NCI-H774 (cell line): Measurements from ENCODE around the gene PYGO2.

Experiments
- DNase-seq: peaks from one replicate; lab custom pipeline; 2025; lab: John Stamatoyannopoulos, UW

The PYGO2 gene

DNA sequence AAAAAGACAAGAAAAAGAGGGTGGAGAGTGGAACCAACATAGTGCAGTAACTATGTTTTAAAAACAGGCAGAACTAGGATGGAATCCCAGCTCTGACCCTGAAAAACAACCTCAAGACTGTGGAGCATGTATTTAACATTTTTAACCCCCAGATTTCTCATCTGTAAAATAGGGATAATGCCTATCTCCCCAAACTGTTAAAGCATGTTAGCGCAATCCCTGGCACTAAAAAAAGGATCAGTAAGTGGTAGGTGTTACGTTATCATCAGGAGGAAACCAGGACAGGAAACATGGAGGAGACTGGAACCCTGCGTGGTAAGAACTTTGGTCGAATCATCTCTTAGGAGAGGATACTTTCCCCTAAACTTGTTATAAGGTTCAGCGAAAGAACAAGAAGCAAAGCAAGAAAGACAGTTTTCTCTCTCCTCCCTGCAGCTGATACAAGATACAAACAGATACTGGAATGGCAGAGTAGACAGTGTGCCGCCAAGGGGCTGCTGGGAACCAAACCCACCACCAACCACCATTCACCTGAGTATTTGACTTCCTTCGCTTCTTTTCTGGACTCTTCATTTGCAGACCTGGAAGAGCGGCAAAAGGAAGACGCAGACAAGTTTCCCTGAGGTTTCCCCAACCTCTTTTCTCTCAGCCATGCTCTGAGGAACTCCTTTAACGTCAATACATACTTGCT lies 991 bp downstream of the PYGO2 start:
- no peak for DNase-seq

GRCh38 chr1:154959426-154959780 lies 2.2 kb downstream of the PYGO2 start:
- no peak for DNase-seq

- DNase-seq: no peak
These were observed 2.7 kb downstream of the PYGO2 start for GRCh38 chr1:154958681-154959425.

DNA sequence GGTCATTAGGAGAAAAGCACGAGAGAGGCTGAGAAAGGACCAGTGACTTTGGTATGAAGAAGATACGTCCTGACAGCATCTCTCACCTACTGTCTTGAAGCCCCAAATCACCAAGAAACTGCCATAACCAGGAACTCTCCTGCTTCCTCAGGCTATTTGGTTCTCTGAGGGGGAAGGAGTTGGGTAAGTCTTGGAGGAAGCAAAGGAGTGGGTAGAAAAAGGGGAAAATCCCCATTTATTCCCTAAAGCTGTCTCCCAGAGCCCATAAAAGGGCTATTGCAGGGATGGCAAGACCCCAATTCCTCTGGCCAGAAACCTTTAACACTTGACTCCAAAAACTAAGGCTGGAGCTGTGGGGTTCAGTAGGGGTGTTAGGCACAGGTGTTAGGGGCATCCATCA lies 3.5 kb downstream of the PYGO2 start:
- no peak for DNase-seq

DNA sequence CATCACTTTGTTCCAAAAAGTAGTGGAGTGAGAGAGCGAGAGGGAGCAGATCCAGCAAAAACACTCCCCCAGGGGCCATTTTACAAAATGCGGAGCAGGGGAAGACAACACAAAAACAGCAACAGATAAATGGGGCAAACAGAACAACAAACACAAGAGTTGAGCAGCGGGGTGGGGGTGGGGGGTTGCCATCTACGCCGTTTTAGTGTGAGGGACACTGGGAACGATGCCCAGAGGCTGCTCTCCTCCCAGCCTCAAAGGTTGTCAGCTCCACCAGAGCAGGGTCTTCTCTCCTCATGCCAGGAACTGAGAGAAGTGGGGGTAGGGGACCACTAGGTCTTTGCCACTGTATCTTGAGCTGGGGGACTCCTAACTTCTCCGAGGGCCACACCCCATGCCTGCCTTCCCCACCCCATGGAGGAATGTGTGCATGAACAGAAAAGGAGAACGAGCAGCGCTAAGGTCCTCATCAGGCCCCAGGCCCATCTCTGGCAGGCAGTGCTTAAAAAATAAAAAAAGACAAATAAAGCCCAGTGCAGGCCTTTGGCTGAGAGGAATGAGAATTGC lies 4.4 kb downstream of the PYGO2 start:
- no peak for DNase-seq

DNA sequence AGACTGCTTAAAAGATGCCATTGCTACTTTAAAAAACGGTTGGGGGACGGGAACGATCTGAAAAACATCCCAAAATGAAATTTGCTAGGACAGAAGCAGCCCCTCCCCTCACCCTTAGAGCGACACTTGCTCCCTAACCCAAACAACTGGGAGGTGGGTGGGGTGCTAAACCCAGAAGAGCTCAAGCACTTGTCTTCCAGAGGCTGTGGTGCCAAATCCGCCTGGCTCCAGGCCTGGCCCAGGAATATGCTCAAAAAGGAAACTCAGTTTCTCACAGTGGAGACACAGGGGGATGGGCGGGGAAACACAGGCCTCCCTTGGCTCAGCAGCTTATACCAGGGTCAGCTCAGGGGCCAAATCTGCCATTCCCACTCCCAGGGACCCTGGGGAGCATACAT lies 5.0 kb downstream of the PYGO2 start:
- DNase-seq: no peak

- peak; percentile 90 for DNase-seq
These were observed 5.7 kb downstream of the PYGO2 start, which contains the start of gene PBXIP1 for GRCh38 chr1:154955718-154956543. TSS of gene PBXIP1 (minus strand) at chr1:154956099. CDS start at chr1:154953721, 2,378 bp downstream.

- peak; percentile 59 for DNase-seq
These were observed 6.4 kb downstream of the PYGO2 start for GRCh38 chr1:154955039-154955717.

- DNase-seq: no peak
These were observed 7.0 kb downstream of the PYGO2 start for GRCh38 chr1:154954541-154954940.

GRCh38 chr1:154953611-154954038 lies 8.0 kb downstream of the PYGO2 start:
- no peak for DNase-seq

DNA sequence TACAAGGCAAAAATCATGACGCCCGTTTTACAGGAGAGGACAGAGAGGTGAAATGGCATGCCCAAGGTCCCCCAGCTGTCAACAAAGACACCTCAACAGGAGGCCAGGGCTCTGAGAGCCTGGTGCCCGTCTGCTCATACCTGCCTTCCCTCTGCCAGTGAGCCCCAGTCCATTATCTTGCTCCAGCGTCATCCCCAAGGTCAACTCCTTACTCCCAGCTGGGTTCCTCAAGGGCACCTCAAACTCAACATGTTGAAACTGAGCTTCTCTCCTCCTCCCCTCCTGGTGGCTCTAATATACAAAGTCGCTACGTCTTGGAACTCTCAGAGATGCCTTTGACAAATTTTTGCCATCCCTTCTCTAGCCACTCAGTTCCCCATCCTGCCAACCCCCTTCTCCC lies 8.9 kb downstream of the PYGO2 start:
- DNase-seq: no peak

GRCh38 chr1:154951901-154952657 lies 9.5 kb downstream of the PYGO2 start:
- DNase-seq: no peak

- no peak for DNase-seq
These were observed 13.5 kb downstream of the PYGO2 start for GRCh38 chr1:154948079-154948478.

GRCh38 chr1:154945962-154946850 lies 15.4 kb downstream of the PYGO2 start:
- no peak for DNase-seq

- no peak for DNase-seq
These were observed 16.2 kb downstream of the PYGO2 start for GRCh38 chr1:154945160-154945961.

DNA sequence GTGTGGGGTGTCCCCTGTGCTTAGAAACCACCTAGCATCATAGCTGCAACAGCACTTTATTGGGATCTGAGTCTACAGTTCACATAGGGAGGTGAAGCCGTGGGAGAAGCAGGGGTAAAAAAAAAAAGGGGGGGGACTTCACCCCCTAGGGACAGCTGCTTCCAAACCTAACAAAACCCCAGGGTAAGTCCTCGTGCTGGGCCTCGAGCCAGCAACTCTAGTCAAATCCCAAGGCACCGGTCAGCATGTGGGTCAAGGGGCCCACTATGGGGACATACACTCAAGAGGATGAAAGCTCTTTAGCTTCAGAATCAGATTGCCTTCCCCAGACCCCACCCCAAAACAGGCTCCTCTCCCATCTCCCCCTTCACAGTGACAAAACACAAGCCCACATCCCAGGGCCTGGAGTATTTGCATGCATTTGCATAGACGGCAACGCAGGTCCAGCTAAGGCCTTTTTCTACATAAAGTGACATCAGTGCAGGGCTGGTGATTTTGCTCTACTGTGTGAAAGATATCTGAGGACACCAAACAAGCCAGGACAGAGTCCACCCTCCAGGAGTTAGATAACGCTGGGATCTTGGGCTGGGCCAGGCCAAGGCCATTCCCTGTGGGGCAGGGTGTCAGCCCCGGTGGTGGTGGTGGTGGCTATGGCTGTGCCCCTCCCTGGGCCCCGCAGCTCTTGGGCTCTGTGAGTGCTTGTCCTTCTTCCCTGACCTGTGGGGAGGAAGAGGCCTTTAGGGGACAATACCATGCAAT lies 17.0 kb downstream of the PYGO2 start:
- DNase-seq: no peak

DNA sequence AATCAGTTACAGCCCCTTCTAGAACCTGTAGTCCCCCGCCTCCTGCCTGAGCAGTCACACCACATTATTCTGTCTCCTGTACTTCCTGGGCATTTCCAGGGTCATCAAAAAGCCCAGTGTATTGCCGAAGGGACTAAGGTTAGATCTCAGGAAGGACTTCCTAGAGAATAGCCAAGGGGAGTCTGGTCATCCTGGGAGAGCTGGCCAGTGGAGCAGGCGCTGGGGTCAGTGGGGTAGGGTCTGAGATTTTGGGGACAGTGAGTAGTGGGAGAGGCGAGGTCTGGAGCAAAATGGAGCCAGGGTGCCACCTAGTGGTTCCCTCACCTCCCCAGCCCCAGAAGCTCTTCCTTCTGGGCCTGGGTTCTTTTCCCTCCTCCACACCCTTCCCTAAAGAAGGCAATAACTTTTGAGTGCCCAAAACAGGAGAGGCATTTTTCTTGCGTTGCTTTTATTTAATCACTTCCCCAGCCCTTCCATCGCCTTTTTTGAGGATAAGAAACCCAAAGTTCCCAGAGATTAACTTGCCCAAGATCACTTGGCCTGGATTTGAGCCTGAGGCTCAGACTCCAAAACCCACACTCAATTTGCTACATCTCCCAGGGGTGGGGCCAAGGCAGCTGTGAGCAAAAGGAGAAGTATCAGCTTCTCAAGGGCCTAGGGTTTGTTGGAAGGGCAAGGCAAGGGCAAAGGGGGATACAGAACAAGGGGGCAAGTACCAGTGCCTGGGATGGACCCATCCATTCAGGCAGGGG lies 17.8 kb downstream of the PYGO2 start:
- DNase-seq: no peak
